Measurements from ENCODE around the gene LRRC10. TPM values are rescaled to one million over a fixed set of nuclear protein-coding genes. Genes with fewer than 3 reads are reported as not detected.

The LRRC10 gene
- total RNA-seq, 4 donors from 2014 or later = not detected

GRCh38 chr12:69630191-69630590 is 19.5 kb upstream of the LRRC10 start:
- no peak for DNase-seq
- Histone ChIP-seq H3K27me3 (no peaks in the 10 kb centered on the region), H3K9me3 (no peaks in the 10 kb centered on the region), H3K36me3 (no peaks in the 10 kb centered on the region), H3K27ac (no peak overlapping the region), H3K4me1 (no peaks in the 10 kb centered on the region), H3K4me3 (no peak overlapping the region)
- TF ChIP-seq POLR2A (IDR thresholded peaks at IDR 0.05) = no peak
- TF ChIP-seq, protein P1, sequence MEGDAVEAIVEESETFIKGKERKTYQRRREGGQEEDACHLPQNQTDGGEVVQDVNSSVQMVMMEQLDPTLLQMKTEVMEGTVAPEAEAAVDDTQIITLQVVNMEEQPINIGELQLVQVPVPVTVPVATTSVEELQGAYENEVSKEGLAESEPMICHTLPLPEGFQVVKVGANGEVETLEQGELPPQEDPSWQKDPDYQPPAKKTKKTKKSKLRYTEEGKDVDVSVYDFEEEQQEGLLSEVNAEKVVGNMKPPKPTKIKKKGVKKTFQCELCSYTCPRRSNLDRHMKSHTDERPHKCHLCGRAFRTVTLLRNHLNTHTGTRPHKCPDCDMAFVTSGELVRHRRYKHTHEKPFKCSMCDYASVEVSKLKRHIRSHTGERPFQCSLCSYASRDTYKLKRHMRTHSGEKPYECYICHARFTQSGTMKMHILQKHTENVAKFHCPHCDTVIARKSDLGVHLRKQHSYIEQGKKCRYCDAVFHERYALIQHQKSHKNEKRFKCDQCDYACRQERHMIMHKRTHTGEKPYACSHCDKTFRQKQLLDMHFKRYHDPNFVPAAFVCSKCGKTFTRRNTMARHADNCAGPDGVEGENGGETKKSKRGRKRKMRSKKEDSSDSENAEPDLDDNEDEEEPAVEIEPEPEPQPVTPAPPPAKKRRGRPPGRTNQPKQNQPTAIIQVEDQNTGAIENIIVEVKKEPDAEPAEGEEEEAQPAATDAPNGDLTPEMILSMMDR (IDR thresholded peaks at IDR 0.05) = no peak
- intact Hi-C loops (cut with DNase I; ENCODE audit: low total_unique reads) = no loop called here

DNA sequence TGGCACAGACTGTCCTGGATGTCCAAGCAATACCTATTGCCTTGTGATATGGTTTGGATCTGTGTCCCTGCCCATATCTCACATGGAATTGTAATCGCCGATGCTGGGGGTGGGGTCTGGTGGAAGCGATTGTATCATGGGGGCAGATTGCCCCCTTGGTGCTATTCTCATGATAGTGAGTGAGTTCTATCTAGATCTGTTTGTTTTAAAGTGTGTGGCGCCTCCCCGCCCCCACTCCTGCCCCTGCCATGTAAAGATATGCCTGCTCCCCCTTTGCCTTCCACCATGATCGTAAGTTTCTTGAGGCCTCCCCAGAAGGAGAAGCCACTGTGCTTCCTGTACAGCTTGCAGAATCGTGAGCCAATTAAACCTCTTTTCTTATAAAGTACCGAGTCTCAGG is 16.8 kb upstream of the LRRC10 start:
- intact Hi-C loops (cut with DNase I; ENCODE audit: low total_unique reads) = no loop called here

DNA sequence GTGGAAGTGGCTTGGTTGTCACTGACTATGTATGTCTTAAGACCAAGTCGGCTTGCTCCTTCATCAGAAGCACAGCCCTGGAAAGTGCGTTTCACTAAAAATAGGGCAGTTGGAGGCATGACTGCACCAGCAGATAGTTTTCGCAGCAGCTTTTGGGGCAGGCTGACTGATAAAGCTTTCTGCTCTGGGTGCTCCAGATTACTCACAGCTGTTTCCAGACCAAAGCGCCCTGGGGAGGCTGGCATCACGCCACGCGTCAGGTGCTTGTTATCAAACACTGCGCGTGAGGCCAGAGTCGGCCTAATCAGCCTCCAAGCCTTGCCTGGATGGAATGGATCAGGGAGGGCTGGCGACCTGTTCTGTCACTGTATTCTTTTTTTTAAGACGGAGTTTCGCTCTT is 13.3 kb upstream of the LRRC10 start:
- Histone ChIP-seq H3K27ac (no peak overlapping the region), H3K9me3 (no peaks in the 10 kb centered on the region), H3K36me3 (no peaks in the 10 kb centered on the region), H3K4me3 (no peak overlapping the region), H3K27me3 (no peaks in the 10 kb centered on the region), H3K4me1 (no peaks in the 10 kb centered on the region)
- intact Hi-C loops (cut with DNase I; ENCODE audit: low total_unique reads) = no loop called here
- TF ChIP-seq, protein P1 (IDR thresholded peaks at IDR 0.05) = no peak
- no peak for TF ChIP-seq POLR2A (IDR thresholded peaks at IDR 0.05)
- no peak for DNase-seq

More for the DNA sequence above, 16.8 kb upstream of the LRRC10 start:
- Histone ChIP-seq H3K27me3 (no peaks in the 10 kb centered on the region), H3K27ac (no peak overlapping the region), H3K9me3 (no peaks in the 10 kb centered on the region), H3K4me3 (no peak overlapping the region), H3K36me3 (no peaks in the 10 kb centered on the region), H3K4me1 (no peaks in the 10 kb centered on the region)
- TF ChIP-seq, protein P1 (IDR thresholded peaks at IDR 0.05) = no peak
- no peak for TF ChIP-seq POLR2A (IDR thresholded peaks at IDR 0.05)
- no peak for DNase-seq

- H3K9me3 ChIP-seq = no peaks in the 10 kb centered on the region
- no peaks in the 10 kb centered on the region for H3K4me1 ChIP-seq
- H3K36me3 ChIP-seq = no peaks in the 10 kb centered on the region
- no peak for DNase-seq
- intact Hi-C loops (cut with DNase I; ENCODE audit: low total_unique reads) = no loop called here
- H3K27ac ChIP-seq = no peak overlapping the region
- no peaks in the 10 kb centered on the region for H3K27me3 ChIP-seq
- TF ChIP-seq POLR2A (IDR thresholded peaks at IDR 0.05) = no peak
- TF ChIP-seq, protein P1 (IDR thresholded peaks at IDR 0.05) = no peak
- no peak overlapping the region for H3K4me3 ChIP-seq
Measured at GRCh38 chr12:69621551-69621950, 10.8 kb upstream of the LRRC10 start.

- H3K27ac ChIP-seq = no peak overlapping the region
- no peaks in the 10 kb centered on the region for H3K27me3 ChIP-seq
- intact Hi-C loops (cut with DNase I; ENCODE audit: low total_unique reads) = no loop called here
- no peak for DNase-seq
- H3K4me3 ChIP-seq = no peak overlapping the region
- no peaks in the 10 kb centered on the region for H3K9me3 ChIP-seq
- H3K36me3 ChIP-seq = no peaks in the 10 kb centered on the region
- no peaks in the 10 kb centered on the region for H3K4me1 ChIP-seq
- no peak for TF ChIP-seq POLR2A (IDR thresholded peaks at IDR 0.05)
- TF ChIP-seq, protein P1 (IDR thresholded peaks at IDR 0.05) = no peak
Measured at GRCh38 chr12:69620921-69621320, 10.2 kb upstream of the LRRC10 start.

Measured in uterus (tissue), 4 donors.